GM21576 (cell line): ENCODE data around the gene SPG11.
A peak's percentile ranks its signal among the peaks of the same experiment; 100 is the strongest.
"Not testable (repeated sequence)": the region's sequence is repeated elsewhere in the genome, so short reads cannot be mapped to it uniquely, and the experiment has no call there.

ENCODE experiments used
- ATAC-seq: cut with Tn5 transposase; IDR thresholded peaks from one replicate; pipeline ENCODE4 v1.9.1; 2021; ENCODE audit warnings: mild to moderate bottlenecking, moderate library complexity; ENCODE audit not compliant: unreplicated experiment

The SPG11 gene

GRCh38 chr15:44676676-44677075 is 13.2 kb upstream of the SPG11 start:
- no peak for ATAC-seq

- no peak for ATAC-seq
These were observed 12.4 kb upstream of the SPG11 start for GRCh38 chr15:44675911-44676310.

GRCh38 chr15:44673639-44674038 is 10.2 kb upstream of the SPG11 start:
- ATAC-seq: no peak

GRCh38 chr15:44670087-44670950 is 6.9 kb upstream of the SPG11 start:
- ATAC-seq: no peak

GRCh38 chr15:44668921-44669320 is 5.5 kb upstream of the SPG11 start:
- ATAC-seq: no peak

GRCh38 chr15:44667039-44667360 is 3.5 kb upstream of the SPG11 start:
- ATAC-seq: no peak

- peak; percentile 25 for ATAC-seq
These were observed 3.0 kb upstream of the SPG11 start for GRCh38 chr15:44666210-44667038.

GRCh38 chr15:44662478-44663409 is 718 bp downstream of the SPG11 start:
- peak; percentile 37 for ATAC-seq

GRCh38 chr15:44661576-44661975 is 1.9 kb downstream of the SPG11 start:
- no peak for ATAC-seq

- ATAC-seq: no peak
These were observed 4.4 kb downstream of the SPG11 start for GRCh38 chr15:44659056-44659455.

GRCh38 chr15:44657378-44657777 is 6.1 kb downstream of the SPG11 start:
- ATAC-seq: no peak

- no peak for ATAC-seq
These were observed 6.5 kb downstream of the SPG11 start for GRCh38 chr15:44656913-44657312.

- ATAC-seq: no peak
These were observed 7.2 kb downstream of the SPG11 start for GRCh38 chr15:44656298-44656697.

GRCh38 chr15:44654858-44655257 is 8.6 kb downstream of the SPG11 start:
- ATAC-seq: no peak

- no peak for ATAC-seq
These were observed 15.8 kb downstream of the SPG11 start for GRCh38 chr15:44647637-44648036.

- no peak for ATAC-seq
These were observed 16.4 kb downstream of the SPG11 start for GRCh38 chr15:44647036-44647435.

- ATAC-seq: no peak
These were observed 17.0 kb downstream of the SPG11 start for GRCh38 chr15:44646460-44646859.

GRCh38 chr15:44641651-44642050 is 21.8 kb downstream of the SPG11 start:
- no peak for ATAC-seq

- no peak for ATAC-seq
These were observed 26.5 kb downstream of the SPG11 start for GRCh38 chr15:44636976-44637375.

GRCh38 chr15:44633603-44634002 is 29.9 kb downstream of the SPG11 start:
- no peak for ATAC-seq

- not testable (repeated sequence) for ATAC-seq
These were observed 38.2 kb downstream of the SPG11 start for GRCh38 chr15:44625286-44625685.
